Neutrophil (primary cell): Measurements from ENCODE around the gene TMEM167A.

ENCODE experiments used
- H3K27ac ChIP-seq: fragments of 200-600 bp; sonication (generic); 2 replicates; pipeline ENCODE4 v1.5.1; 2016; ENCODE audit warnings: mild to moderate bottlenecking, moderate library complexity
- H3K27me3 ChIP-seq: fragments of 200-600 bp; sonication (generic); 2 replicates; pipeline ENCODE4 v1.6.0; 2016; ENCODE audit warnings: mild to moderate bottlenecking
- H3K36me3 ChIP-seq: fragments of 200-600 bp; sonication (generic); 2 replicates; pipeline ENCODE4 v1.5.1; 2017
- H3K4me1 ChIP-seq, 2 experiments: fragments of 200-600 bp in 1 of 2; sonication (generic) in 1 of 2; 1 replicate in 1 of 2; 2 replicates in 1 of 2; pipeline versions ENCODE4 v1.5.1 to v1.6.1; 2013 to 2016; ENCODE audit warnings: low read depth in 1 of 2, low read length in 1 of 2, mild to moderate bottlenecking in 1 of 2, moderate library complexity in 1 of 2; ENCODE audit not compliant: control insufficient read depth in 1 of 2, insufficient read depth in 1 of 2
- H3K4me3 ChIP-seq, 2 experiments: fragments of 200-600 bp in 1 of 2; sonication (generic) in 1 of 2; 1 replicate in 1 of 2; 2 replicates in 1 of 2; pipeline ENCODE4 v1.5.1; 2013 to 2016; ENCODE audit warnings: low read depth in 1 of 2, low read length in 1 of 2, mild to moderate bottlenecking in 1 of 2, moderate library complexity in 1 of 2
- H3K9me3 ChIP-seq: fragments of 200-600 bp; sonication (generic); 2 replicates; pipeline ENCODE4 v1.5.1; 2016
- CTCF ChIP-seq: fragments of 200-600 bp; sonication (generic); IDR thresholded peaks from 2 replicates; pipeline ENCODE4 v1.5.1; 2016; ENCODE audit warnings: antibody characterized with exemption

Gene TMEM167A

GRCh38 chr5:83048277-83048676, 28.9 kb downstream of the TMEM167A start:
- Histone ChIP-seq H3K36me3 (peaks cover 25% of the 10 kb centered on the region), H3K27me3 (no peaks in the 10 kb centered on the region)
- TF ChIP-seq CTCF = no peak

GRCh38 chr5:83044926-83045325, 32.3 kb downstream of the TMEM167A start:
- H3K36me3 ChIP-seq = peaks cover 5% of the 10 kb centered on the region
- TF ChIP-seq CTCF = no peak

More at GRCh38 chr5:83048277-83048676, 28.9 kb downstream of the TMEM167A start:
- Histone ChIP-seq H3K4me3 (no peak overlapping the region), H3K27ac (no peak overlapping the region), H3K9me3 (no peaks in the 10 kb centered on the region), H3K4me1 (no peaks in the 10 kb centered on the region)

GRCh38 chr5:83042507-83042906, 34.7 kb downstream of the TMEM167A start:
- H3K36me3 ChIP-seq = no peaks in the 10 kb centered on the region
- no peaks in the 10 kb centered on the region for H3K27me3 ChIP-seq
- H3K4me1 ChIP-seq = no peaks in the 10 kb centered on the region
- TF ChIP-seq CTCF = no peak
- H3K27ac ChIP-seq = no peak overlapping the region
- no peak overlapping the region for H3K4me3 ChIP-seq
- H3K9me3 ChIP-seq = no peaks in the 10 kb centered on the region

More at GRCh38 chr5:83044926-83045325, 32.3 kb downstream of the TMEM167A start:
- no peaks in the 10 kb centered on the region for H3K4me1 ChIP-seq
- H3K9me3 ChIP-seq = no peaks in the 10 kb centered on the region
- no peak overlapping the region for H3K27ac ChIP-seq
- H3K27me3 ChIP-seq = no peaks in the 10 kb centered on the region
- H3K4me3 ChIP-seq = no peak overlapping the region

GRCh38 chr5:83038924-83039323, 38.3 kb downstream of the TMEM167A start:
- Histone ChIP-seq H3K4me1 (no peaks in the 10 kb centered on the region), H3K27ac (no peak overlapping the region), H3K36me3 (no peaks in the 10 kb centered on the region), H3K27me3 (no peaks in the 10 kb centered on the region), H3K4me3 (no peak overlapping the region), H3K9me3 (no peaks in the 10 kb centered on the region)
- no peak for TF ChIP-seq CTCF

- Histone ChIP-seq H3K4me3 (no peak overlapping the region), H3K36me3 (no peaks in the 10 kb centered on the region), H3K4me1 (no peaks in the 10 kb centered on the region), H3K27me3 (no peaks in the 10 kb centered on the region), H3K9me3 (no peaks in the 10 kb centered on the region), H3K27ac (no peak overlapping the region)
- no peak for TF ChIP-seq CTCF
These were observed 40.1 kb downstream of the TMEM167A start for GRCh38 chr5:83036991-83037575.
